ENCODE data around the gene HPCA. TPM values are rescaled to one million over a fixed set of nuclear protein-coding genes. Genes with fewer than 3 reads are reported as not detected.
A peak's percentile ranks its signal among the peaks of the same experiment; 100 is the strongest.

Gene HPCA
- total RNA-seq, 1 donor from 2014 or later = 0.27 TPM

DNA sequence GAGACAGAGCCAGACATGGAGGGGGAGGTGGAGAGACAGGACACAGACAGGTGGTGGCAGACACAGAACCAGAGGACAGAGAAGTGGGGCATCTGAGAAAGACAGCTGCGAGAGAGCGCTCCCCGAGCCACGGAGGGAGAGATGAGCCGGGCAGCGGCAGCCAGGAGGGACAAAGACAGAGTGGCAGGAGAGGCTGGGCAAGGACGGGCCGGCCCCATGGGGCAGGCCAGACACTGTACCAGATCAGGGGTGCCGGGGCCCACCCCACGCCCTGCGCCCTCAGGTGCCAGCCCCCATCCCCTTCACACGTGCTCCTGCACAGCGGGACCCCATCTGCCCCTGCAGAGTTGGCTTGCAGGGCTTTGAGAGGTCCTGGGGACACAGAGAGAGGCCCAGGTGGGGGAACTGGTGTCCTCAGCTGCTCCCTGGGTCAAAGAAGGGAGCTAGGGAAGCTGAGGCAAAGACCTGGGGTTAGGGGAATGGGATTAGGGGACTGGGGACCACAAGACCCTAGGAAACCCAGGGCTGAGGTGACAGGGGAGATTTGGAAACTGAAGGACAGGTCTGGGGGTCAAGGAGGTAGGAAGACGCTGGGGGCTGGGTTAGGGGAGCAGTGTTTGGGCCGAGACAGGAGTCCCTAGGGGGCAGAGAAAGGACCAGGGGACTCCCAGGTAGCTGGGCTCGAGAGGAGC lies 16.2 kb upstream of the HPCA start:
- DNase-seq (ENCODE audit: low spot score) = no peak
- ATAC-seq = no peak
- intact Hi-C loops (cut with DNase I) = no loop called here

DNA sequence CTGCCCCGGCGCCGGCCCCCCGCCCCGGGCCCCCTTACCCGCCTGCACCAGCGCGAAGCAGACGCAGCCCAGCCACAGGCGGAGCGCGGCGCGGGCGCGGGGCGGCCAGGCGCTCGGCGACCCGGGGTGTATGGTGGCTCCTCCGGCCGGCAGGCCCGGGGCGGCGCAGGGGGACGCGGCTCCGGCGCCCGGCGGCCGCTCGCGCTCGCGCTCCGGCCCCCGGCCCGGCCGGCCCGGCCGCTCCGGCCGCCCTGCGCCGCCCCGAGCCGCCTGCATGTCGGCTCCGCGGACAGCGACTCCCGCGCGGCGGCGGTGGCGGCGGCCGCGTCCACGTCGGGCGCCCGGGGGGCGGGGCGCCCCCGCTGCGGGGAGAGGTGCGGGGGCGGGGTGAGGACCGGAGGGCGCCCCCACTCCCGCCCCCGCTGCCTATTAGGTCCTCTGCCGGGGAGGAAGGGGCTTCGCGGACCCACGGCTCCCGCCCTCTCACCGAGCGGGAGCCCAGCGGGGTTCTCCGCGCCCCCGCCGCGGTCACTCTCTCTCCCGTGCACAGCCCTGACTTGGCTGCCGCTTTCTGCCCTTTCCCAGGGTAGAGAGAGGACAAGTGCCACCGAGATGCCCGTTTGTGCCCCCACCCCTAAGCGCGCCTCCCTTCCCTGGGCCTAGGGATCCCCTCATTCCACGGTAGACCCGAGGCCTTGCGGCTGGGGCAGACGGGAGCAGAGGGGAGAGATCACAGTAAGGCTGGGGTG lies 15.5 kb upstream of the HPCA start, which contains the start of gene FNDC5:
Gene FNDC5, minus strand, starts transcription at position 298 of the 749 bp plus-strand sequence.
- peak; percentile 26 for ATAC-seq
- no peak for DNase-seq (ENCODE audit: low spot score)
- intact Hi-C loops (cut with DNase I) = no loop called here

DNA sequence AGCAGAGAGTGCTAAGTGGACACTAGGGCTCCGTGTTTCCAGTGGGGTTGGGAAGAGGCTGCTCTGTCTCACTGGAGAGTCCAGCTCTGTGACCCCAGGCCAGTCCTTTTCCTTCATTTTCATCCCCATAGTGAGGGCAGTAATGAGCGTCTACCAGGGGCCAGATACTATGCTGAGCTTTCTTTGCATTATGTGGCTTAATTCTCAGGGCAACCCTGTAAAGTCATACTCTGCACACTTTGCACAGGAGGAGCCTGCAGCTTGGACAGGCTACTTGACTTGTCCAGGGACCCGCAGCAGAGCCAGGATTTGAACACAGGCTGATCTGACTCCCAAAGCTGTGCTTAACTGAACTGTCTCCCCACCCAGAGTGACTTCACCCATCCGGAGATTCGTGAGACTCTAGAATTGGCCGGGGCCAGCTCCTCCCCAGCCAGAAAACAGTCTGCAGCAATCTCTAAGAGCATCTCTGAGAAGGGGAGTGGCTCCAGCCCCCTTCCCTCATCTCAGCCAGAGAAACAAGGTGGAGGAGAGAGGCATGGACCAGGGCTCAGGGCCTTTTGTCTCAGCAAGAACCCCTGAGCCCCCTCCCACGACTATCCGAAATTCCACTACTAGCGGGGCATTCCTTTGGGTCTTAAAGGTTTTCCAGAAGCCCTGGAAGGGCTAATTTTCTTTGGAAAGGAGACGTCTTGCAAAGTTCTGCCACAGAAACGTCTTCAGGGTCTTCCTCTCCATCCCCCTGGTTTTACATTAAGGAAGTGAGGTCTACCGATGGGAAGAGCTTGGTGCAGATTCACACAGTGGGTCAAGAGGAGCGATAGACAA lies 14.7 kb upstream of the HPCA start:
- peak; percentile 40 for ATAC-seq
- DNase-seq (ENCODE audit: low spot score) = no peak
- intact Hi-C loops (cut with DNase I) = no loop called here

DNA sequence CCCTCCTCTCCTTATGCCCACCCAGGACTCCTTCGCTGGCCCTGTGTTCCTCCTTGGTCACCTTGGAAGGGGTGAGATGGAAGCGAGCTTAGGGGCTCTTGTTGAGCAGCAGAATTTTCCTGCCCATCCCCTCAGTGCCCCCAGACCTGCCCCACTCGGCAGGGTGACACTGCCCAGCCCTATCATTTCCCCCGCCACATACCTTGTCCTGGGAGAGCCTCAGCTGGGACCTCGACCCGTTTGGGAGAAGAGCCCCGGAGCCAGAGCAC lies 14.2 kb upstream of the HPCA start:
- DNase-seq (ENCODE audit: low spot score) (no peak), ATAC-seq (peak; percentile 4)
- intact Hi-C loops (cut with DNase I) = no loop called here

- ATAC-seq = no peak
- DNase-seq (ENCODE audit: low spot score) = no peak
- intact Hi-C loops (cut with DNase I) = no loop called here
Measured at GRCh38 chr1:32873484-32873883, 12.8 kb upstream of the HPCA start.

DNA sequence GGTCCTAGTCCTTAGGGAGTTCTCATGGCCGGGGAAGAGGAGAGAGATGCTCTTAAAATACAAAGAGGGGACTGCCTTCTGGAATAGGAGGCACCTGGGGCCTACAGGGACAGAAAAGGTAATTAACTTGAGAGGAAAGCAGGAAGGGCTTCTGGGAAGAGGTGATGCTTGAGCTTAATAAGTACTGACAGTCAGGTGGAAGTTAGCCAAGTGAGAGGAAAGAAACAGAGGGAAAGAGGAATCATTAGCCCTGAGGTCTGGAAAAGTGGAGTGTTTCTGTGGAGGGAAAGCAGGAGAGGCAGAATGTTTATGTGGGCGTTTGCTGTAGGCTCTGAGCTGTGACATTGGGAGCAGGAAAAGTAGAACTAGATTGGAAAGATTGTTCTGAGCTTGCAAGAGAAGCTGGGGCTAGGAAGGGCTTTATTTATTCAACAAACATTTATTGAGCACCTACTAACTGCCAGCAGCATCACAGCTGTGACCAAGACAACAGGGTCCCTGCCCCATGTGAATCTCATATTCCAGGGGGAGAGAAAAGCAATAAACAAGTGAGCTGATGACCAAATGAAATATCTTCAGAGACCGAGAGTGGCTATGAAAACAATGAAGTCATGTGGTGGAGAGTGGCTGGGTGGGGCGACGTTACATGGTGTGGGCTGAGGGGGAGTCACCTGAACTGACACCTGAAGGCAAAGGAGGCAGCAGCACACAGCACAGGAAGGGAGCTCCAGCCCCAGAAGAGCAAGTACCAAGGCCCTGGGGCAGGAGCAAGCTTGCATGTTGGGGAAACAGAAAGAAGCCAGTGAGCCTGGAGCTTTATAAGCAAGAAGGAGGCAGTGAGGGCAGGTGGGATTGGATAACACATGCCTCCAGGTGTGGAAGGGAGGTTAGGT lies 11.2 kb upstream of the HPCA start:
- intact Hi-C loops (cut with DNase I) = no loop called here
- no peak for DNase-seq (ENCODE audit: low spot score)
- ATAC-seq = no peak

- intact Hi-C loops (cut with DNase I) = no loop called here
- DNase-seq (ENCODE audit: low spot score) (peak; percentile 75), ATAC-seq (peak; percentile 51)
Measured at GRCh38 chr1:32876341-32877210, 9.7 kb upstream of the HPCA start.

GRCh38 chr1:32877211-32878110 lies 8.8 kb upstream of the HPCA start:
- intact Hi-C loops (cut with DNase I) = no loop called here
- no peak for ATAC-seq

DNA sequence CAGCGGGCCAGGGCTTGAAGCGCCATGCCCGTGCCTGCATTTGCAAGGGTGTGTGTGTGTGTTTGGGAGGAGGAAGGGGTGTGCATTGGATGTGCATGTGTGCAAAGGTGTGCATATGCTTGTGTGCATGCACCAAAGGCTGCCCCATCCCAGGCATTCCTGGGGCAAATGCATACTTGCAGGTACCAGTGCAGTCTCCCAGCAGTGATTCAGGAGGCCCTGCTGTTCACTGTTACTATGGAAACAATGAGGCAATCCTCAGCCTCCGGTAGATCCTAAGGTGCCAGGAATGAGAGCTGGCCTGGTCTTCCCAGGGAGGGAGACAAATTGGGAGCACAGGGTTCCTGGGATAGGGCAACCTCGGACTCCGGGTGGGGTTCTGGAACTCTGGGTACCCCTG lies 8.1 kb upstream of the HPCA start:
- DNase-seq (ENCODE audit: low spot score) = peak; percentile 34
- intact Hi-C loops (cut with DNase I) = no loop called here
- ATAC-seq = no peak

More at GRCh38 chr1:32877211-32878110, 8.8 kb upstream of the HPCA start:
- peak; percentile 58 for DNase-seq (ENCODE audit: low spot score)

DNA sequence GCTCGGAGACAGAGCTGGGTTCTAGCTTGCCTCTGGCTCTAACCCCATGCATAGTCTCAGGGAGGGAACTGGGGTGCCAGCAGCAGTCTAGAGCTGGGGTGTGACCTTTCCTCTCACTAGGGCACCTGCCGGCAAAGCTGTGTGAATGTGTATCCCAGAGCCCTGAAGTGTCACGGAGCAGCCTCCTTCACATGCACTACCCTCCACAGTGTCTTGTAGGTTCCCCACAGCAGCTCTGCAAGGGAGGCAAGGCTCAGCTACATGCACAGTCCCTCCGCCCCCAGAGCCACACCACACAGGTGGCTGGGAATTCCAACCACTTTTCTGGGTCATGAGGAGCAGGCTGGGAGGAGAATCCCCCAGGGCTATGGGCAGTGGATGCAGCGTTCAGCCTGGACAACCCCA lies 7.7 kb upstream of the HPCA start:
- ATAC-seq (no peak), DNase-seq (ENCODE audit: low spot score) (peak; percentile 22)
- intact Hi-C loops (cut with DNase I) = no loop called here

- ATAC-seq = no peak
- DNase-seq (ENCODE audit: low spot score) = no peak
- intact Hi-C loops (cut with DNase I) = no loop called here
Measured at GRCh38 chr1:32881291-32881690, 5.0 kb upstream of the HPCA start.

DNA sequence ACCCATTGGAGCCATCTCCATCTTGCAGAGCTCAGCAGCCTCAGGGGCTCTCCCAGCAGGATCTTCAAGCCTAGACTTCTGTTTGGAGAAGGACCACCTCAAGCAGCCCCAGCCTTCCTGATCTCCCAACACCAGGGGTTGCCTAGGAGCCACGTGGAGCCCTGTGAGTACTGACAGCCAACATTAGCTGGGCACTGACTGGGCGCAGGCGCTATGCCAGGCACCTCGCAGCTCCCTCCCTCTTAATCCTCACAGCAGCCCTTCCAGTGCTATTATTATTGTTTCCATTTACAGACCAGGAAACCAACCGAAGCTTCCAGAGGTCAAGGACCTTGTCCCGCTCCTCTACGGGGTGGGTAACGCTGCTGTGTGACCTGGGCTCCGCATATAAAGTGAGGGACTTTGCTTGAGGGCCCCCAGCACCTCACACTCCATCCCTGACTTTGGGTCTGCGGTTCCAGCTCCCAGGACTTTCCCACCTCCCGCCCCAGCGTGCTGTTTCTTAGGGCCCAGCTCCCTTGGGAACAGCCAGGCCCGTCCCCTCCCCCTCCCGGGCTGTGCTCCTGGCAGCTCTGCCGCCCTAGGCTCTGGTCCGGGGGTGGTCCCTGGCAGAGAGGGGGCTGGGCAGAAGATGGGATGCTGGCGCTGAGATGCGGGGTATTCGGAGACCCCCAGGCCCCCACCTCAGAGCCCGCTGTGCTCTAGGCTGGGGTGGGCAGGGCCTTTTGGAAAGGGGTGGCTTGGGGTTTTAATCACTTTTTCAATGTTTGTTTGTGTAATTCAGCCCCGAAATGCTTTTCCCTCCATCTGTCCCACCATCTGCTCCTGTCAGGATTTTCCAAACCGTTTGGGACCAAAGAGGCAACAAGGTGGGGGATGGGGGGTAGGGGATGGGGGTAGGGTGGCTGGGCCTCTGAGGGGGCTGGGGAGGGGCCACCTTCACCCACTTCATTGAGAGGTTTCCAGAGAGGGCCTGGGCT lies 4.1 kb upstream of the HPCA start:
- ATAC-seq = no peak
- no peak for DNase-seq (ENCODE audit: low spot score)
- intact Hi-C loops (cut with DNase I) = no loop called here

DNA sequence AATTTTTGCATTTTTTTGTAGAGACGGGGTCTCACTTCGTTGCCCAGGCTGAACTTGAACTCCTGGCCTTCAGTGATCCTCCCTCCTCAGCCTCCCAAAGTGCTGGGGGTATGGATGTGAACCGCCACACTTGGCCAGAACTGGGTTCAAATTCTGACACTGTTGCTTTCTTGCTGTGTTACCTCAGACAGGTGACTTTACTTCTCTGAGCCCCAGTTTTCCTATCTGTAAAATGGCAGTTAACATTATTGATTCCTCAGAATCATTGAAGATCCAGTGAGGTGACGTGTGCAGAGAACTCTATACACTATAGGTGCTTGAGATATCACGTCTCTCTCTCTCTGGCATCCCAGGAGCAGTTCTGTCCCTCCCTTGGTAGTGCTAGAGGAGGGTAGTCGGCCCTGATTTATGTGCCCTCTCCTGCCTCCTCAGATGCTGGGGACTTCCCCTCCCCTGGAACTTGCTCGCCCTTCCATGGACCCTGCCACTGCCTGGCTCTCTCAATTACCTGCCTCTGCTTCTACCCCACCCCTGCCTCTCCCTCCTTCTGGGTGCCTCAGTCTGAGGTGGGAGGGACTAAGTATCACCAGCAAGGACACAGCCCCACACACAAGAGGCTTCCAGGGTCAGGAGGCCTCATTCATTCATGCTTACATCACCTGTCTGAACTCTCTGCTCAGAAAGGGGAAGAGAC lies 2.8 kb upstream of the HPCA start:
- intact Hi-C loops (cut with DNase I) = no loop called here
- DNase-seq (ENCODE audit: low spot score) (no peak), ATAC-seq (no peak)

GRCh38 chr1:32884032-32884372 lies 2.3 kb upstream of the HPCA start:
- DNase-seq (ENCODE audit: low spot score) (no peak), ATAC-seq (no peak)
- intact Hi-C loops (cut with DNase I) = no loop called here

DNA sequence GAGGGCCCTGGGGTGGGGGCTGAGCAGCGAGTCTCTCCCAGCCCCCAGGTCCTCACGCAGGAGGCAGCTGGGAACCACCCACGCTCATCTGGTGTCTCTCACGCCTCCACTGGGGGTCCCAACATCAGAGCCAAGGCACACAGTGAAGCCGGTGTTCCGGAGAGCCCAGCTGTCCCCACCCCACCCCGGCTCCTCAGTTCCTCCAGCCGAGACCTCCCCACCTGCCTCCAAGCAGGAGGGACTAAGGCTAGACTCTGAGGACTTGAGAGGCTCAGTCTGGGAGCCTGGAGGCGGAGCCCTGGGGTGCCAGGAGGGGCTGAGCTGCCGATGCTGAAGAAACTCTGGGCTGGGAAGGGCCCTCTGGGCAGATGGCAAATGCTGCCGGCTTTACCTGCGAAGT lies 1.6 kb upstream of the HPCA start:
- ATAC-seq = no peak
- intact Hi-C loops (cut with DNase I) = no loop called here

DNA sequence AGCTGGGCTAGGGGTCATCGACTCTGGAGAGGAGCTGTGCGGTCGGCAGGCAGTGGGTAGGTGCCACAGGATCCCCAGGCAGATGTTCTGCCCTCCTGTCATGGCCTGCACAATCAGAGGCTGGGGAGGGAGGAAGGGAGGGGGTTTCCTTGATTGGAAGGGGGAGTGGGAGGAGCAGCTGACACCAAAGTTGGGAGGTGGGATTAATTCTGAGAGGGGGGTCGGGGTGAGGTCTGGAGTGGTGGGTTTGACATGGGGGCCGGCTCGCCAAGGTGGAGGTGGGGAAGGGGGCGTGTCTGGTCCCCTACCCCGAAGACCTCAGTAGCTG lies 651 bp upstream of the HPCA start:
- DNase-seq (ENCODE audit: low spot score) = no peak
- no peak for ATAC-seq
- intact Hi-C loops (cut with DNase I) = no loop called here

More for the DNA sequence above, 1.6 kb upstream of the HPCA start:
- DNase-seq (ENCODE audit: low spot score) = no peak
